Activated naive CD4-positive, alpha-beta T cell treated with anti-CD3 and anti-CD28 coated beads, Interleukin-2, amount 10 ng/mL, durations not matched to agents 7 days and 5 days (primary cell): ENCODE measurements around the gene ITGA8.

ENCODE experiments used
- CTCF ChIA-PET: fragments of 350-600 bp; sonication (Branson Sonifier 250); formaldehyde crosslinking; loops from one replicate; lab custom pipeline; 2021; ENCODE audit warnings: antibody characterized with exemption; lab: Charles Lee
- DNase-seq: peaks from one replicate; pipeline ENCODE4 v3.0.0-alpha.2; 2020
- H3K27ac Mint-ChIP-seq: one replicate; pipeline ENCODE4 v1.8.0; 2021; ENCODE audit warnings: mild to moderate bottlenecking, moderate library complexity, mixed read lengths
- H3K27me3 Mint-ChIP-seq: one replicate; pipeline ENCODE4 v1.8.0; 2021; ENCODE audit warnings: mild to moderate bottlenecking, mixed read lengths
- H3K36me3 Mint-ChIP-seq: one replicate; pipeline ENCODE4 v1.8.0; 2021; ENCODE audit warnings: mixed read lengths
- H3K4me1 Mint-ChIP-seq: one replicate; pipeline ENCODE4 v1.8.0; 2021; ENCODE audit warnings: mixed read lengths
- H3K4me3 Mint-ChIP-seq: one replicate; pipeline ENCODE4 v1.8.0; 2021; ENCODE audit warnings: mild to moderate bottlenecking, moderate library complexity, mixed read lengths
- H3K9me3 Mint-ChIP-seq: one replicate; pipeline ENCODE4 v1.8.0; 2021; ENCODE audit warnings: mixed read lengths

ITGA8 gene

GRCh38 chr10:15720635-15721287, 1.0 kb upstream of the ITGA8 start:
- no peak overlapping the region for H3K4me3 Mint-ChIP-seq
- peaks cover 41% of the 10 kb centered on the region for H3K27me3 Mint-ChIP-seq
- H3K4me1 Mint-ChIP-seq = no peaks in the 10 kb centered on the region
- CTCF ChIA-PET = interaction anchor here (0.9 kb wide), 1 partner anchor 286 kb away, joined by 3 read pairs; no protein-coding TSS in a partner anchor
- no peak for DNase-seq
- H3K9me3 Mint-ChIP-seq = no peaks in the 10 kb centered on the region
- H3K27ac Mint-ChIP-seq = no peak overlapping the region
- H3K36me3 Mint-ChIP-seq = no peaks in the 10 kb centered on the region

- Mint-ChIP-seq H3K27me3 (peaks cover 51% of the 10 kb centered on the region), H3K4me3 (no peak overlapping the region), H3K9me3 (no peaks in the 10 kb centered on the region), H3K36me3 (no peaks in the 10 kb centered on the region), H3K27ac (no peak overlapping the region), H3K4me1 (no peaks in the 10 kb centered on the region)
- CTCF ChIA-PET = no interaction called here
- DNase-seq = no peak
Observed at GRCh38 chr10:15719049-15719898, 448 bp downstream of the ITGA8 start.

GRCh38 chr10:15718694-15719048, 1.1 kb downstream of the ITGA8 start:
- Mint-ChIP-seq H3K4me3 (no peak overlapping the region), H3K36me3 (no peaks in the 10 kb centered on the region), H3K4me1 (no peaks in the 10 kb centered on the region), H3K27ac (no peak overlapping the region), H3K9me3 (no peaks in the 10 kb centered on the region), H3K27me3 (peaks cover 51% of the 10 kb centered on the region)
- CTCF ChIA-PET = no interaction called here
- DNase-seq = no peak

- Mint-ChIP-seq H3K27me3 (peaks cover 40% of the 10 kb centered on the region), H3K4me1 (no peaks in the 10 kb centered on the region), H3K9me3 (no peaks in the 10 kb centered on the region), H3K27ac (no peak overlapping the region), H3K36me3 (no peaks in the 10 kb centered on the region), H3K4me3 (no peak overlapping the region)
- CTCF ChIA-PET = no interaction called here
- no peak for DNase-seq
Observed at GRCh38 chr10:15715619-15716227, 4.0 kb downstream of the ITGA8 start.

- Mint-ChIP-seq H3K4me3 (no peak overlapping the region), H3K36me3 (no peaks in the 10 kb centered on the region), H3K9me3 (no peaks in the 10 kb centered on the region), H3K4me1 (no peaks in the 10 kb centered on the region), H3K27me3 (peaks cover 36% of the 10 kb centered on the region), H3K27ac (no peak overlapping the region)
- DNase-seq = no peak
- CTCF ChIA-PET = no interaction called here
Observed at GRCh38 chr10:15714847-15715246, 4.9 kb downstream of the ITGA8 start.

GRCh38 chr10:15712883-15713282, 6.8 kb downstream of the ITGA8 start:
- no peaks in the 10 kb centered on the region for H3K9me3 Mint-ChIP-seq
- no peaks in the 10 kb centered on the region for H3K36me3 Mint-ChIP-seq
- no peak overlapping the region for H3K4me3 Mint-ChIP-seq
- no peak for DNase-seq
- CTCF ChIA-PET = no interaction called here
- H3K27ac Mint-ChIP-seq = no peak overlapping the region
- no peaks in the 10 kb centered on the region for H3K4me1 Mint-ChIP-seq
- peaks cover 20% of the 10 kb centered on the region for H3K27me3 Mint-ChIP-seq

GRCh38 chr10:15710455-15710854, 9.3 kb downstream of the ITGA8 start:
- H3K36me3 Mint-ChIP-seq = no peaks in the 10 kb centered on the region
- peaks cover 15% of the 10 kb centered on the region for H3K27me3 Mint-ChIP-seq
- CTCF ChIA-PET = no interaction called here
- H3K27ac Mint-ChIP-seq = no peak overlapping the region
- no peak for DNase-seq
- H3K4me1 Mint-ChIP-seq = no peaks in the 10 kb centered on the region
- H3K4me3 Mint-ChIP-seq = no peak overlapping the region
- H3K9me3 Mint-ChIP-seq = no peaks in the 10 kb centered on the region

GRCh38 chr10:15705298-15705697, 14.4 kb downstream of the ITGA8 start:
- Mint-ChIP-seq H3K36me3 (no peaks in the 10 kb centered on the region), H3K4me3 (no peak overlapping the region), H3K4me1 (peaks cover under 1% of the 10 kb centered on the region), H3K27ac (no peak overlapping the region), H3K9me3 (no peaks in the 10 kb centered on the region), H3K27me3 (peaks cover under 1% of the 10 kb centered on the region)
- DNase-seq = no peak
- CTCF ChIA-PET = no interaction called here

- H3K4me3 Mint-ChIP-seq = no peak overlapping the region
Observed at GRCh38 chr10:15704581-15704968, 15.1 kb downstream of the ITGA8 start.

GRCh38 chr10:15703944-15704580, 15.7 kb downstream of the ITGA8 start:
- no peaks in the 10 kb centered on the region for H3K9me3 Mint-ChIP-seq
- peaks cover 4% of the 10 kb centered on the region for H3K4me1 Mint-ChIP-seq
- CTCF ChIA-PET = no interaction called here
- DNase-seq = no peak
- H3K27ac Mint-ChIP-seq = no peak overlapping the region
- no peaks in the 10 kb centered on the region for H3K27me3 Mint-ChIP-seq
- H3K4me3 Mint-ChIP-seq = no peak overlapping the region
- H3K36me3 Mint-ChIP-seq = no peaks in the 10 kb centered on the region

More at GRCh38 chr10:15704581-15704968, 15.1 kb downstream of the ITGA8 start:
- no peaks in the 10 kb centered on the region for H3K9me3 Mint-ChIP-seq
- H3K36me3 Mint-ChIP-seq = no peaks in the 10 kb centered on the region
- no peak overlapping the region for H3K27ac Mint-ChIP-seq
- peaks cover 4% of the 10 kb centered on the region for H3K4me1 Mint-ChIP-seq
- CTCF ChIA-PET = no interaction called here
- H3K27me3 Mint-ChIP-seq = no peaks in the 10 kb centered on the region
- no peak for DNase-seq

- Mint-ChIP-seq H3K4me3 (no peak overlapping the region), H3K27ac (no peak overlapping the region), H3K9me3 (no peaks in the 10 kb centered on the region), H3K27me3 (no peaks in the 10 kb centered on the region), H3K4me1 (peaks cover 4% of the 10 kb centered on the region), H3K36me3 (no peaks in the 10 kb centered on the region)
- CTCF ChIA-PET = no interaction called here
- DNase-seq = no peak
Observed at GRCh38 chr10:15703151-15703880, 16.4 kb downstream of the ITGA8 start.

GRCh38 chr10:15700078-15700674, 19.5 kb downstream of the ITGA8 start:
- Mint-ChIP-seq H3K27ac (no peak overlapping the region), H3K4me3 (no peak overlapping the region)

GRCh38 chr10:15695852-15696251, 23.9 kb downstream of the ITGA8 start:
- DNase-seq = no peak
- CTCF ChIA-PET = no interaction called here
- Mint-ChIP-seq H3K4me3 (no peak overlapping the region), H3K4me1 (peaks cover 4% of the 10 kb centered on the region), H3K36me3 (no peaks in the 10 kb centered on the region), H3K27me3 (no peaks in the 10 kb centered on the region), H3K27ac (no peak overlapping the region), H3K9me3 (no peaks in the 10 kb centered on the region)

More at GRCh38 chr10:15700078-15700674, 19.5 kb downstream of the ITGA8 start:
- no peaks in the 10 kb centered on the region for H3K9me3 Mint-ChIP-seq
- peaks cover 4% of the 10 kb centered on the region for H3K4me1 Mint-ChIP-seq
- H3K36me3 Mint-ChIP-seq = no peaks in the 10 kb centered on the region
- no peak for DNase-seq
- CTCF ChIA-PET = no interaction called here
- H3K27me3 Mint-ChIP-seq = no peaks in the 10 kb centered on the region
